HG03575 (cell line): ENCODE measurements around the gene UXS1.

Source experiments
- ATAC-seq: cut with Tn5 transposase; IDR thresholded peaks from one replicate; pipeline ENCODE4 v1.9.1; 2021; ENCODE audit not compliant: unreplicated experiment, insufficient number of reproducible peaks, low FRiP score; ENCODE audit errors: extremely low read depth

Gene UXS1

DNA sequence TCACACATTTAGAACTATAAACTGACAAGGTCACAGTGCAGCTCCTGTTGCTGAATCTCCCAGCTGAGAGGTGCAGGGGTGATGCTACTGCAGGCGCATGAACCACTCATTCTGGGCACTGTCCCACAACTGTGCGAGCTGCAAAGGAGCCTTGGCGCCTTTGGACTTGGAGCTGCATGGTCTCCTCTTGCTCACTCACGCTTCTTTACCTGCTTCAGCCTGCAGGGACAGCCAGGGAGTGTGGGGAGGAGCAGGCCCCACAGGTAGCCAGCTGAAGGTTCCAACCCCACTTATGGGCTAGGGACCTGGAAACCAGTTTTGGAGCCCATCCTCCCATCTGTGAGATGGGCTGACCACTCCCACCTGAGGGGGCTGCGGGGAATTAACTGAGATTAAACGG lies 75.0 kb downstream of the UXS1 start:
- no peak for ATAC-seq

DNA sequence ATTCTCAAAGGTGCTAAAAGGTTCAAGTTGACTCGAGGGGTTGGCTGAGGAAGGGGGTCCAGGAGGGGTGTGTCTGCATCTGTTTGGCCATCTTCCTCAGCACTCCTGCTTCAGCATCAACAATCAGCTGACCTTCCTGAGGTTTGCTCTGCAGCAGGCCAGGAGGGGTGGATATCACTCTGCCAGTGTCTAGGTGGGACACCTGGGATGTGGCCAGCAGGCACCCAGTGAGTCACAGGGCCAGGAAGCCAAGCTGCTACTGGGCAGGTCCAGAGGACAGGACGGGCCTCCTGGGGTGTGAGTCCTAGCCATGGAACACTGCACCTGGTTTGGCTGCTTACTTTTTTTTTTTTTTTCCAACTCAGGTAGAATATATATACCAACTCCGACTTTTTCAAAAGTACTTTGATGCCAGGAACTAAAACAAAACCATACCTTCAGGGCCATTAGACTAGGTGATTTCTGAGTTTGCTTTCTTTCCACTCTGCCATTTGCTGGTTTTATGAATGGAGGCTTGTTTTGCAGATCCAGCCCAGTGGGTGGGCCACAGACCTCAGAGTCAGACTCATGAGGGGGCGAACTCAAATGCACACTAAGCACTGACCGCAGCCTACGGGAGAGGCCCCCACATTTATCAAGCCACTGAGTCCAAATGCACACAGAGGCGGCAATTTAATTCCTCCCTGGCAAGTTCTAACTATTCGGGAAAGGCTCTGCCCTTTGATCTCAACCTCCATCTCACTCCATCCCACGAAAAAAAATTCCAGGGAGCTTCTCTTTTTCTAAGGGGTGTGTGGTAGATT lies 76.0 kb downstream of the UXS1 start:
- no peak for ATAC-seq

DNA sequence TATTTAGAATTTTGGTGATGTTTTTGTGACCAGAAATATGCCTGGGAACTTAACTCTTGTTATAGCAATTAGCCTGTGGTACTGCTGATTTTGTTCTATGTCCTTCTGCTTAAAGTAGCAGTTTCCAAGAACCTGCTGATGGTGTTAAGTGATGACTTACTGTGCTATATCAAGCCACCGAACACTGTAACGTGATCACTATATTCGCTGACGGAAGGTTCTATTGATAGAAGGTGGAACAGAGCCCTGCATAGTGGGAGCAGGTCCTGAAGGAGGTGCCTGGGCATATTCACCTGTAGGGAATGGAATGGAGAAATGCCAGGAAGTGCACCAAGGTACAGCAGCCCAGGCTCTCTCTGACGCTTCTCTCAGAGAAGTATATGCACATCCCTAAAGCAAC lies 76.8 kb downstream of the UXS1 start:
- no peak for ATAC-seq

DNA sequence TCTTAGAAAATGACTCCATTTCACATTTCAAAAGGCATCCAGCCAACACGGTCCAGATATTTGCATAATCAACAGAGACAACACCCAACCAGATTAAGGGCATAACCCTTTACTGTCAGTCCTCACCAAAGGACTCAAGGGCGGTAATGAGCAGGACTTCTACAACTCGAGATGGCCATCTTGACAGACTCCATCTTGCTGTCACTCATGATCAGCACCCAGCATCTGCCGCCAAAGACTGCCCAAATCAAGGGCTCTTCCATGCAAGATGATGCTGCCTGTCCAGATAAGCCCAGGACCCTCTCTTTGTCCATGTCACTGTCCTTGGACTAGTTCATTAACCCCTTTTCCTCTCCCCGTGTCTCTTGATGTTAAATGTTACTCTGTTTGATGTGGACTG lies 77.9 kb downstream of the UXS1 start:
- ATAC-seq: no peak

DNA sequence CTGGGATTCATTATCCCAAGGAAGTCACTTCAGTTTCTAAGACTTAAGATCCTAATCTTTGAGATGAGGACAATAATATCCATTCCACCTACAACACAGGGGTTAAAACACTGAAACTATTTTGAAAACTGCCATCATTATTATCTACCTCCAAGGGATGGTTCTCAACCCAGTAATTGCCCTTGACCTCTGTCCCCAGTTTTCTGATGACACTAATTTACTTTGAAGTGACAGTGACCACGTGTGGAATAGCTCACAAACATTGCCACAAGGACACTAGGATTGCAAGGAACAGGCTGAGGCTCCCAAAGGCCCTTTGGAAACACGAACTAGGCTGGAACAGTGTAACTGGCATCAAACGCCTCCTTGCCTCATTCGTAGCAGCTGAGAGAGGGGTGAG lies 78.4 kb downstream of the UXS1 start:
- ATAC-seq: no peak

DNA sequence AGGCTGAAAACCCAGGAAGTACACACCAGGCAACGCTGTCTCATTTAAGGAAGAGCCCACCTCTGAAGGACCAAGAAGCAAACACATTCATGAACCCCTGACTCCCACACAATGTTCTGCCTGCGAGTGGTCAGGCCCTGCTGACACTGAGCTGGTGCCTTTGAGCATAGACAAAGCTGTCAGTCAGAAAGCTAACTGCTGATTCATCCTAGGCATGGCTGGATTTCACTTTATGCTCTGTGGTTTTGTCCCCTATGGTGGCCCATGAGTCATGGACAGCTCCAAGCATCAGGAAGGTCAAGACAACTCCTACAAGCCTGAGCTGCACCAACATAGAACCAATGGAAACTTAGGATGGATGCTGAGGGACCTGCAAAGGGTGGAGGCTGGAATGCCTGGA lies 78.9 kb downstream of the UXS1 start:
- ATAC-seq: no peak

DNA sequence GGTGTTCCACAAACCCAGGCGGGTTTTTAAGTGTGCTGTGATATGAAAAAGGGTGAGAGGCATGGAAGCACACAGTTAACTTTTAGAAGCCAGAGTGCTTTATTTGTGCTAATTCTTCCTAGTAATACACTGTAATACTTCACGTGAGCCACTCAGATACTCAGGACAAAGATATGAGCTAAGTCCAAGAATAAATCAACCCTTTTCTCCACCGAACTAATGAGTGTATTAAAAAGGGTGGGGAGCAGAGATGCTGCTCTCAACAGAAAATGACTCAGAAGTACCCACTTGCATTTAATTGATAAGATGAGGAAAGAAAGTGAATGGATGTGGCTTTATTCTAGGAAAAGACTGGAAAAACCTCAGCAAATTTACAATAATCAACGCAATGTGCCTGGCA lies 79.9 kb downstream of the UXS1 start:
- no peak for ATAC-seq

DNA sequence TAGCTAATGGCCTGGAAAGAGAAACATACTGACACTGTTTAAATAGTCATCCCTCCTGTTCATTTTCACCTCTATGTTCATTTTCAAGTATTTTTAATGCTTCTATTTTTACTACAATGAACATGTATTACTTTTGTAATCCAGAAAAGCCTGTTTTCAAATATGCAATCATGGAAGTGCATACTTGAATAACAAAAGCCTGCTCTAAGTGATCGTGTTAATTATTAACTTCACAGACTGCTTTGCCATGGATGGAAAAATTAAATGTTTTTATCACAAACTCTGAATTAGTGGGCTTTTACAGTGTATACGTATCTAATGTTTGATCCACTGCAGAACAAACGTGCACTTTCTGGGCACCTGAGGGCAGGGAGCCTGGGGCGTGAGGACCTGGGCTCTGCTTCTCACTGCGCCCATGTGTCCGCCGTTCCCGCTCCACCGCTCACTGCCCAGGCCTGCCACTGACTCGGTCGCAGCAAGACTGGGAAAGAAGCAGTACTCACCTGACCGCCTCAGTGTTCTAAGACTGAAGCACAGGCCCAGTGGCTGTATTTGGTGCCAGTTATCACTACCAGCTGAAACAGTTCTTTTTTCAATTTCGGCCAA lies 80.6 kb downstream of the UXS1 start:
- ATAC-seq: no peak

DNA sequence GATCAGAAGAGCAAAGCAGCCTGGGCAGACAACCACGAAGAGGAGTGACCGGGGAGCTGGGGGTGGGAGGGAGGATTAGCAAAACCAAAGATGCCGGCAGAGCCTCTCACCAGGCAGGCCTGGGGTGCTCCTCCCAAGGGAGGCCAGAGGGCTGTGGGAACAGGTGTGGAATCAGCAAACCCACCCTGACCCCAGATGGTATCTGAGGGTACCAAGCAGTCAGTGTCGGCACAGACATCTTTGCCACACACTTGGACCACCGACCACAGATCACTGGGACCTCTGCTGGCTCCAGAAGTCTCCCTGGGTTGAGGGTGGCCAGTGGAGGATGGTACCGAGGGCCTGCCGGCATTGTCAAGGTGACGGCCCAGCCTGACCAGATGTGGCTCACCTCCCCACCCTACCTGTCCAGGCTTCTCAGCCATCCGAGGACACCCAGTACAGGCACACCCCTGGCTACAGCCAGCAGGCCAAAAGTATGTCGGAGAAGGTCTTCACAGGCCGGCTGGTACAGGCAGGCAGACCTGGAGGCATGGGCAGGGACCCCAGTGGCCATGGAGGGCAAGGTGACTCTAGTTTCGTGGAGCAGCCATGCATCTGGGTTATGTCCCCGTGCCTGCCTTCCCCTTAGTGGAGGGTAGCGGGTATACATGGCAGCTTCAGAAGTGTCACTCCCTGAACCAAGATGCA lies 82.1 kb downstream of the UXS1 start:
- no peak for ATAC-seq

DNA sequence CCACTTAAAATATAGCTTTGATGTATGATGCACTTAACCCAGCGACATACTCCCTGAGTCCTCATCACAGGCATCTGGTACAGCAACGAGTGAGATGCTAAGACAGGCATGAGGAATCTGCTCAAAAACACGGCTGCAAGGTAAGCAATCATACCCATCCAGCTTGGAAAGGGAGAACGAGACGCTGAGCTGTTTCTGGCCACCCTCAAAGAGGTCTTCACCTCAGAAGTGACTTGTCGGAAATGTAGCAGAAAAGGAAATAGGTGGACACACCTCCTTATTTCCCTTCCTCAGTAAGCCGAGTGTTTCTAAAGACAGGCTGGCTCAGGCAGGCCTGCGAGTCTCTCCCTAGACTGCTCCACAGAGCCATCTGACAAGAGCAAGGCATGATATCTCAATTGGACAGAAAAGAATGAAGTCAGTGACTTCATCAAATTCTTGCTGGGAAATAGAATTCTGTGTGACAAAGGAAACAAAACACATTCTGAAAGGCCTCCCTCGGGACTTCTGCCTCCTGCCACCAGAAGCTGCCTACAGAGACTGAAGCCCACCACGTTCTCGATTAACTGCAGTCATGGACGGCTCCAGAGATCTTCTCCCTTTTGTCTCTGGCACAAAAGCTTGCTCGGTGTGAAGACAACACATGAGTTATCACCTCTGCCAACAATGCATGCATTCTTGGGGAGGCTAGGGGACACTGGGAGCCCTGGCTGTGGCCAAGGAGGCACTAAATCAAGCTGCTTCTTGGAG lies 84.3 kb downstream of the UXS1 start:
- no peak for ATAC-seq

DNA sequence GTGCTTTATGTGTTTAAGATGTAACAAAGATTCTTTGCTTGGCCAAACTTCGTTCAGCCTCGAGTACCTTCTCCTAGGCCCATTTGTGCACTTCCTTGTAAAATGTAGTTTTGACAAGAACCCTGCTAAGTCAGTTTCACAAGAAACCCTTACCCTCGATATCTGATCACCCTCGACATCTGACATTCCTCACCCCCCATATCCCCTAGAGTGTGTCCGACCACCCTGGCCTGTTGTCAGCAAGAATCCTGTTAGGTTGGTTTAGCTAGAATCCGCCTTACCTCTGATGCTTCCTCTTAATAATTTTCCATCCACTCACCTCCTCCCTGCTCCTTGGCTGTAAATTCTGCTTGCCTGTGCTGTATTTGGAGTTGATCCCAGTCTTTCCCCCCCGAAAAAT lies 85.3 kb downstream of the UXS1 start:
- no peak for ATAC-seq

DNA sequence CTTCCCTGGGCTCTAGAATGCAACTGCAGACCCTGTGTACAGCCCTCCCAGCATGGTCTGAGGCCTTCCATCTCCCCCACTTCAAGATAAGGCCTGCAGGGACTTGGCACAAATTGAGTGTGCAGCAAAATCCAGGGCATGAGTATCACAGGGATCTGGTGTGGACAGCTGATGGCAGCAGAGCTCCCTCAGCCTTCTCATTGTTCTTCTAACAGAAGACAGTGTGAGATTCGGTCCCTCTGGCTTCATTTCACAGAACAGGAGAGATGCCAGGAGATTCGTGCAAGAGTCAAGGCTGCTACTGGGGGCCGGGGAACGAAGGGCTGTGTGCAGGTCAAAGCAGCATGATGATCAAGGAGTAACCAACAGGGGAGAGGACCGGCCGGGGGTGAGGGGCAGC lies 85.8 kb downstream of the UXS1 start:
- no peak for ATAC-seq

DNA sequence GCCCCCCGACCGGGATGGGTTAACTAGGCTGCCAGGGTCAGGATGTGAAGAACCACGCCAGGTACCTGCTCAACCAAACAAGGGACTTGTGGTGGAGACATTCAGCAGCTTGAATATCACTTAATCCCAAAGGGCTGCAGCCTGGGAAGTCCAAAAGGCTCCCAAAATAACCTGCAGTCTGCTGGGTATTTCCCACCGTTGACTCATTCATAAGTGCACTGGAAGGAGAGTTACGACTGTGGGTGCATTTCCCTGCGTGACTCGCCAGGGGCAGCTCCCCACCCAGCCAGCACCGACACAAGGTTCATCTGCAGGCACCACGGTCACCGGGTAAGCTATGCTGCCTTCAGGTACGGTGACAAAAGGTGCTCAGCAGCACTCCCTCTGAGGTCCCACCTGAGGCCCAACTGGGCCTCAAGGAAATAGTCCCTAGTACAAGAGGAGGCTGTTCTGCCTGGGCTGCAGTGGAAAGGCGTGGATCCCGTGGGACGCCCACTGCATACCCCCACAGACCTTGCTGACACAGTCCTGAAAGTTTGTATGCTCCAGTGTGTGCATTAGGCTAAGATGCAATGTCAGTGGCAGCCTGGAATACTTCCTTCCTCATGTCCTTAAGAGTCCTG lies 86.5 kb downstream of the UXS1 start:
- peak; percentile 57 for ATAC-seq

DNA sequence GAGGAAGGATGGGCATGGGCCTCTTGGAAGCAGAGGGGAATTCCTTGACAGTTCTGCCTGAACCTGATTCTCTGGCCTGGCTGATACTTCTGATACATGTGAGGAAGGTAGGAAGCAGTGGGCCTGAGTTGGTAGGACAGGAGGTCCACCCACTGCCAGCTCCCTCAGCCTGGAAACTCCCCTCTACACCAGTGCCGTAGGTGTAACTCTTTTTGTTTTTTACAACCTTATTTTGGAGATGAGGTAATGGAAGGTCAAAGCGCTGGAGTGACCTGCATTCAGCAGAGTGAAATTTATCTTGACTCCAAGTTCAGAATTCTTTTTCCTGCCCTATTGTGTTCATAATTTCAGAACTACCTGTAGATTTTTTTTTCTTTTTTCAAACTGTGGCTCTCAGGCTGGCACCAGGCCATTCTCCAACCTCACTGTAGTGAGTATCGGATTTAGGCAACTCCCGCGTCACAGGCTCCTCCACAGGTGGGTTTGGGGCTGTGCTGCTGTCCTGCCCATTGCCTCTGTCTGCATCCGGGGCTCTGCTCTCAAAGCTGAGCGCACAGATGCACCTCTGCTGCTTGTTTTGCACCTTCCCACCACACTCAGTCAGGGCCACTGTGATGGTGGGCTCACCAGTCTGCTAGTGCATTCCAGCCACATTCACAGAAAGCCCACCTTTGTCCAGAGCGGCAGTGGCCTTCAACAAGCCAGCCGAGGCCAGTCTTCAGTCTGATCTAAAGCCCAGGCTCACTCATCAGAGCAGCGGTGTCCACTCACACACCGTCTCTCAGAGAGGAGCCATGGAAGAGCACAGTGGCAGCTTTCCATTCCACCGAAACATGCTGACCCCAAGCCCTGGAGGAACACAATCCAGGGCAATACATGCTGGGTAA lies 87.2 kb downstream of the UXS1 start:
- no peak for ATAC-seq

DNA sequence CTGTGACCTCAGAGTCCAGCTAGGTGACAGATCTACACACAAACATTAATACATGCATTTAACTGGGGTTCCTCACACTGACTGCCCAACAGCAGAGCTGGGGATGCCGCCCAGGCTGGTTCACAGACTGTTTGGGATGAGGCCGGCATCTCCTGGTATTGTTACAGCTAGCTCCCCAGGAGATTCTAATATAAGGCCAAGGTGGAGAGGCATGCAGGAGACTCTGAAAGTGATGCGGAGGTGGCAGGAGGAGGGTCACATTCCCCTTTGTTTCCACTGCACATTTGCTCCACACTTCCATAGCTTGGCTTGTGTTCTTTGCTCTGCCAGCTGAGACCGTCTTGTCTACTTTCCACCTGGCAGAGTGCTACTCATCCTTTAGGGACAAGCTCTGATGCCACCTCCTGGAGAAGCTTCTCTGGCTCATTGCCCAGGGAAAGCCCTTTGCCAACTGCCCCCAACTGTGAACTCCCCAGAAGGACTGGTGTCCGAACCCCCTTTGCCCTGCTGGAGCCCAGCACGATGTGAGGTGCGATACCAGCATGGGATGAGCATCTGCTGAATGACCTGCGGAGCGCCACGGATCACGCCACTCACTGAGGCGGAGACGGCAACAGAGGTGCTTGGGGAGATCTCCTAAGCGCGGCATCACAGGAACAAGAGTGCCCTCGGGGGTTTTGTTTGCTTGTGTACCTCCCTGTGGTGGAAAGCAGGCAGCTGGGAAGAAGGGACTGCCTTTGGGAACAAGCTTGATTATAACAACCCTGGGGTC lies 88.8 kb downstream of the UXS1 start:
- ATAC-seq: no peak

DNA sequence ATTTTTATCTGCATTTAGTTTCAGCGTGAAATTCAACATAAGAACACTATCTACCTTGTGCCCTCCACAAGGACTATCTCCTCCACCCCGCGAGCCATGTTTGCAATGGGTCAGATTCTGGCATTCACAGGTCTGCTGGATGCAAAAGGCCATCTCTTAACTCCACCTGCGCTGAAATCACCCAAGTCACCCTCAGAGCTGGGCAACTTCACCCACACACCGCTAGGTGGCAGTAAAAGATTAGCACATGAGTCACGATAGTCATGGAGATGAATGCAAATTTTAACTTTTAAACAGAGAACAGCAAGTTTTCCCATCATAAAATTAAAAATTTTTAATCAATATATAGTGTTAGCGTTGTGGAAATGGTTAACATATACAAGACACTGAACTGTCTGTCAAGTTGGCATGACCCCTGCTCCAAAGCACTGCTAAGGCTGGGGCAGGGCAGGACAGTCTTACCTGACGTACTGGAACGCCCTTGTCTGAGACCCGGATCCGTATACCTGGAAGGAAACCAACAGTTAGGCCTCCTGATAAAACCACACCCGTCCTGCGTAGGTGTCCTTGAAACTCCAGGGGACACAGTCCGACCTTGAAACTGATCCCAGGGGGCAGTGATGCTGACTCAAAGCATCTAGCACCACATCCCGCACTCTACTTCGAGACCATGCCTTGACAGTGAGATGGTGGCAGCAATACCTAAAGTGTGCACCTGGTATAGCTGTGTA lies 89.6 kb downstream of the UXS1 start:
- no peak for ATAC-seq

DNA sequence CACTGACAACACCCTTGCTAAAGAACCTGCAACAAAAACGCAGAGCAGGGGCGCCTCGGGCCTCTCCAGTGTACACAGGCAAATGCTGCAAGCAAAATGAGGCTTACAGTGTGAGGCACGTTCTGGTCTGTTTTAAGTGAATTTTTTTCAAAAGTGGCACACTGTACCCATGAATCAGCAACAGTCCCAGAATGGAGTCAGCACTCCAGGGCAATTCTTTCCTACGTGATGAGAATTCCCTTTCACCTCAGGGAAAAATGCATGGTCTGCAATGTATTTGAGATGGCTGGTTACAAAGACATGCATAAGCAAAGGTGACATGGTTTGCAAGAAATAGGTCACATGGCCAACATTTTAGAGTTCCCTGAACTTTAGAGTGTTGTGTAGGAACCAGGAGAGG lies 94.4 kb downstream of the UXS1 start:
- ATAC-seq: no peak
